HG02938 (cell line): ENCODE measurements around the gene SSH2.
A peak's percentile ranks its signal among the peaks of the same experiment; 100 is the strongest.
"Not testable (repeated sequence)": the region's sequence is repeated elsewhere in the genome, so short reads cannot be mapped to it uniquely, and the experiment has no call there.

Experiments used
- ATAC-seq: cut with Tn5 transposase; IDR thresholded peaks from one replicate; pipeline ENCODE4 v1.9.1; 2021; ENCODE audit warnings: mild to moderate bottlenecking, moderate library complexity; ENCODE audit not compliant: unreplicated experiment

SSH2 gene

GRCh38 chr17:29746669-29747068 lies 183.4 kb downstream of the SSH2 start:
- ATAC-seq: no peak

- ATAC-seq: no peak
Measured at GRCh38 chr17:29744121-29744520, 185.9 kb downstream of the SSH2 start.

DNA sequence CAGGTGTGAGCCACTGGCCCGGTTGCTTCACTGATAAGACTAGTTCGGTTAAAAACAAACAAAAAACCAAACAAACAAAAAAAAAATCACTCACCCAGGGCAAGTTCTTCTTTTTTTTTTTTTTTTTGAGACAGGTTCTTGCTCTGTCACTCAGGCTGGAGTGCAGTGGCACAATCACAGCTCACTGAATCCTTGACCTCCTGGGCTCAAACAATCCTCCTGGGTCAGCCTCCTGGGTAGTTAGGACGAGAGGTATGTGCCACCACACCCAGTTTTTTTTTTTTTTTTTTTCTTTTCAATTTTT lies 187.9 kb downstream of the SSH2 start:
- no peak for ATAC-seq

DNA sequence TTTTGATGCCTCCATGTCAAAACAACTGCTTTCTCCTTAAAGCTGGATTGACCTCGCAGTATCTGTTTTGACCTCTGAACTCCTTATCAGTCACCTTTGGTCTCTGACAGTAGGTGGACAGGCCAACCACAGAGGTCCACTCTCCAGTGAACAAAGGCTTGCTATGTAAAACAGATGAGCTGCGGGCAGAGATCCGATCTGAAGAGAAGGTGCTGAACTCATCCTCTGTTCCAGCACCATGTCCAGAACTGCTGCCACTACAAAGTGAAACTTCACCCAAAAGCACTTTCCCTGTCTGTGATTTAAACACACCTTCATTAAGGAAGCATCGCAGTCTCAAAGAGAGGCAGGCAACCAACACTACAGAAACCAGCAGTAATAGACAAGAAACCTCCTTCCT lies 190.0 kb downstream of the SSH2 start:
- no peak for ATAC-seq

- no peak for ATAC-seq
Measured at GRCh38 chr17:29734640-29735039, 195.4 kb downstream of the SSH2 start.

- no peak for ATAC-seq
Measured at GRCh38 chr17:29733166-29733565, 196.9 kb downstream of the SSH2 start.

- no peak for ATAC-seq
Measured at GRCh38 chr17:29732613-29733012, 197.4 kb downstream of the SSH2 start.

DNA sequence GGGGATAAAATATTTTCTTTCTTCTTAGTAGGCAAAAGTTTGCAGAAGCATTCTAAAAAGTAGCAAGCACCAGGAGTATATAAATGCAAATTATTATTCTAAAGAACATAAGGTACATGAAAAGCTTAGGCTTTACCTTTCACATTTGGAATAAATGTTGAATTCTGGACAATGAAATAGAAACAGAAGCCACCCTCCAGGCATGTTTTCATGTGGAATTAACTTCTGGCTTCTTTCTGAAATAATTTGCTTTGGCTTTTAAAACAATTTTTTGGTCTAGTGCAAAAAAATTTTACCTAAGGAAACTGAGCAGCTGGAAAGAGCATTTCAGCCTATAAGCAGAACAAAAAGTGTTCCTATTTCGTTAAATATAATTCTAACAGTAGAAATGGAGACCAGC lies 197.8 kb downstream of the SSH2 start:
- ATAC-seq: no peak

GRCh38 chr17:29731589-29731929 lies 198.5 kb downstream of the SSH2 start:
- ATAC-seq: no peak

DNA sequence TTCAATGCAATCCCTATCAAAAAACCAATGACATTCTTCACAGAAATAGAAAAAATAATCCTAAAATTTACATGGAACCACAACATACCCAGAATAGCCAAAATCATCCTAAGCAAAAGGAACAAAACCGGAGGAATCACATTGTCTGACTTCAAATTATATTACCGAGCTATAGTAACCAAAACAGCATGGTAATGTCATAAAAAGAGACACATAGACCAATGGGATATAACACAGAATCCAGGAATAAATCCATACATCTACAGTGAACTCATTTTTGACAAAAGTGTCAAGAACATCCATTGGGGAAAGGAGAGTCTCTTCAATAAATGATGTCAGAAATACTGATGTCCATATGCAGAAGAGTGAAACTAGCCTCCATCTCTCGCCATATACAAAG lies 201.5 kb downstream of the SSH2 start:
- ATAC-seq: no peak

DNA sequence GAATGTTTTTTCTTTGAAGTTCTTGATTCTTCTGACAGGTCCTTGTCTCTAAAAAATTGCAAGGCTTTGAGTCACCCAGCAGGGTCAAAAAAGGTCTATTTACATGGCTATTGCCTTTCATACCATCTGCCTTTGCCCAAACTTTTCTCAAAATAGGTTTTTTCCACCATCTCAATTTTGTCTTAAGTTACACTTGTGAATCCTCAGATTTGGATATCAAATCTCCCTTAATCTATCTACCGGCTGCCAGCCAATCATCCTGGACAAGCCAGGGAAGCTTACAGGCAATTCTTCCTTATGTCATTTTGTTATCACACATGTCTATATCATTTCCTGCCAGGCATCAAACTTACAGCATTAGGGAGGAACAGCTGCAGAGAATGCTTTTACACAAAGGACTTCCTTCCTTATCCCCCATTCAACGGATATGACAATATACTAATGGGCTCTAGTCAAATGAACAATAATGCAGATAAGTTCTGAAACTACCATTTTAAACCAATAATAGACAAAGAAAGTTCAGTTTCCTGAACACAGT lies 203.2 kb downstream of the SSH2 start:
- ATAC-seq: no peak

DNA sequence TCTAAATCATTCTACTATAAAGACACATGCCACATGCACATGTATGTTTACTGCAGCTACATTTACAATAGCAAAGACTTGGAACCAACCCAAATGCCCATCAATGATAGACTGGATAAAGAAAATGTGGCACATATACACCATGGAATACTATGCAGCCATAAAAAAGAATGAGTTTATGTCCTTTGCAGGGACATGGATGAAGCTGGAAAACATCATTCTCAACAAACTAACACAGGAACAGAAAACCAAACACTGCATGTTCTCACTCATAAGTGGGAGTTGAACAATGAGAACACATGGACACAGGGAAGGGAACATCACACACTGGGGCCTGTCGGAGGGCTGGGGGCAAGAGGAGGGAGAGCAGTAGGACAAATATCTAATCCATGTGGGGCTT lies 204.6 kb downstream of the SSH2 start:
- ATAC-seq: not testable (repeated sequence)

- ATAC-seq: no peak
Measured at GRCh38 chr17:29723278-29724047, 206.6 kb downstream of the SSH2 start.

DNA sequence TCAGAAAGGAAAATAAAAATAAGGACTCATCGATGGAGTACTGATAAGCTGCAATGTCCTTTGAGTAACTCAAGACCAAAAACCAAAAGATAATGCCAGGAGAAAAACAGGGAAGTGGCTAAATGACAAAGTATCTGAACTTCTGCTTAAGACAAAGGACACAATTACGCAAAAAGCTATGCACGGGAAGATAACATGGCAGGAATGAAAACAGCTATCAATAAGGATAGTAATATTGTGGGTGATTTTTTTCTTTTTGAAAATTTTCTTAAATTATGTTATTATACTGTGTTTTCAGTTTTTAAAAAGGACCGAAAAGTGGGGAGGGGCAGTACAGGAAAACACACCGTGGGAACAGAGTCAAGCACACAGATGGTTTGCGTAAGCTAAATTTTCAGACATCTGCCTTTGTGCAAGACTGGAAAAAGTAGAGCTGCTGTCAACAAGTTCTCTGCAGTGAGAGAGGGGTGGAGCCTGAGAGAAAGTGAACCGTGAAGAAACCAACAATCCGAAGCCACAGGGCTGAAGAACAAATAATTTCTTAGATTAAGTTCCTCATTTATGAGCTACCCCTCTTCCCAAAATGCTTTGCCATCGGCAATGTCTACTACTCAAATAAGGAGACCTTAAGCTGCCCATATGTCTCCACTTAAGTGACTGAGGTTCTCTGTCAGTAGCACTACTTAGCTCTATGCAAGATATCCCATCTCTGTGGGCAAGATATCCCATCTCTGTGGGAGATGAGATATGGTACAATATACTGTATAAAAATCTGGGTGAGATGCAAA lies 207.4 kb downstream of the SSH2 start:
- ATAC-seq: peak; percentile 66

DNA sequence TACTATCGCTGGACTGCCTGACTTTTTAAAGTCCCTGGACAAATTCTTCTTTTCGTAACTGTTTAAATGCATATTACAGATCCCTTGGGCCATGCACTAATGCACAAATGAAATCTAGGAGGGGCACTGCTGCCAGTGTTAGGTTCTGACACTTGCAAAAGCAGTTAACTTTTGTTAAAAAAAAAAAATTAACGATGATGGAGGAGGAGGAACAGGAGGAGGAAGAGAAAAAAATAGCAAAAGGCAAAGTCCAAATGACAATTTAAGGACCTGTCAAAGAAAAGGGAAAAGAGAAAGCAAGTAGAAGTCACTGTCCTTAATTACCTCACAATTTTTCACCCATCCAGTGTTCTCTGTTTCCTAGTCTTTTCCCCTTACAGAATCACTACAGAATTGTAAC lies 209.5 kb downstream of the SSH2 start:
- ATAC-seq: no peak

GRCh38 chr17:29719469-29719868 lies 210.6 kb downstream of the SSH2 start:
- ATAC-seq: no peak

DNA sequence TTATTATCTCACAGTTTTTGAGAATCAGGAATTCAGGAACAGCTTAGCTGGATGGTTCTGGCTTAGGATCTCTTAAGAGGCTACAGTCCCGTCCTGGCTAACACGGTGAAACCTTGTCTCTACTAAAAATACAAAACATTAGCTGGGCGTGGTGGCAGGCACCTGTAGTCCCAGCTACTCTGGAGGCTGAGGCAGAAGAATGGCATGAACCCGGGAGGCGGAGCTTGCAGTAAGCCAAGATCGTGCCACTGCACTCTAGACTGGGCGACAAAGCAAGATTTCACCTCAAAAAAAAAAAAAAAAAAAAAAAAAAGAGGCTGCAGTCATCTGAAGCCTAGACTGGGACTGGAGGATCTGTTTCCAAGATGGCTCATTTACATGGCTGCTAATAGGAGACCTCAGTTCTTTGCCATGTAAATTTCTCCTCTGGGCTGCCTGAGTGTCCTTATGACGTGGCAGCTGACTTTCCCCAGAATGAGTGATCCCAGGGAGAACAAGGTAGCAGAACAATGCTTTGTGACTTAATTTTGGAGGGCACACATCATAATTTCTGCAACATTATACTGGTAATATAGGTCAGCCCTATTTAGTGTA lies 211.5 kb downstream of the SSH2 start:
- ATAC-seq: no peak

GRCh38 chr17:29717817-29718216 lies 212.2 kb downstream of the SSH2 start:
- ATAC-seq: no peak

DNA sequence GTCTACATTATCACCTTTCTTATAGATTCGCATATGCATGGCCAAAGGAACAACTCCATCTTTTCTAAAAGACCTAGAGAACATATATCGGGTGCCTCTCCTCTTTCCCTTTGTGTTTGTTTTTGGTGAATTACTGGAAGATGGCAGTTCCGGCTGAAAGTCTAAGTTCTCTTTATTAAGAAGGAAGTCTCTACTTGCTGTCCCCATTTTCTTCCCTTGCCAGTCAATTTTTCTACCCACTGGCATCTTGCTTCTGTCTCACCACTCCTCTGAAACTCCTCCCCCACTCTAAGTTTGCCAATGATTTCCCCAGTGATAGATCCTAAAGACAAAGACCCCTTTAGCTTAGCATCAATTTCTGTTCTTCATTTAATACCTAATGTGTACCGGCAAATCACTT lies 213.5 kb downstream of the SSH2 start:
- no peak for ATAC-seq

DNA sequence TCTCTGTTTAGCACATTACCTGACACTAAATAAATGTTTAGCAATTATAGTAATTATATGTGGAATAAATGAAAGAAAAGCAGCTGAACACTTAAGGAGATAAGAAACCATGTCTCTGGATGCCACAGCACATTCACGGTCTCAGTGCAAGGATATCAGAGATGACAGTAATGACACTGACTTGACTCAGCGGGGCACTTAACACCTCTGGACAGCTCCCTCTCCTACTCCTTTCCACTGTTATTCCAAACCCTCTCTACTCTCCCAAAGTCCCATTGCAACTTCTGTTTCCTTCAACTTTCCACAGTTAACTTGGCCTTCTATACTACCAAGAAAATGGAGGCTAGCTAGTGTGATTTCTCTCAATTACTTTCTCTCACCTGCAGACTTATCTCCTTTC lies 214.3 kb downstream of the SSH2 start:
- no peak for ATAC-seq

DNA sequence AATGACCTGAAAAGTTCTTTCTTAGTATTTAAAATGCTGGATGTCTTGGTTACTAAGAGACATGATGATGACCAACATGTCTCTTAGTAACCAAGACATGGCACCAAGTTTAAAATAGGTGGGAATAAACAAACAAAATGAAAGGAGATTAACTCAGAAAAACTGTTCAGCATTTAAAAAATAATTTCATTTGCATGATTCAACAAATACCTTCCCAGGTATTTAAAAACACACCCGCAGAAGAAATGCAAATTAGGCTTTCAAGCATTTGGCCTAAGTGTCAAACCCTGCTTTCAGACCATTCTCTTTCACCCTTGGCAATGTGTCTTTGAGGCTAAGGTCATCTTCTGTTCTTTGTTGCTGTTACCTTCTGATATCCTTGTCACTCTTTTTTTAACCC lies 215.9 kb downstream of the SSH2 start:
- ATAC-seq: no peak

GRCh38 chr17:29713626-29714025 lies 216.4 kb downstream of the SSH2 start:
- no peak for ATAC-seq
